OCI-M2 (cell line): ENCODE results near the gene TGFA.
"Not testable (repeated sequence)": the region's sequence is repeated elsewhere in the genome, so short reads cannot be mapped to it uniquely, and the experiment has no call there.

Experiments used
- DNase-seq: peaks from one replicate; lab custom pipeline; 2025; ENCODE audit not compliant: unreplicated experiment; lab: John Stamatoyannopoulos, UW

TGFA gene

GRCh38 chr2:70467237-70467636 is 86.4 kb downstream of the TGFA start:
- no peak for DNase-seq

- not testable (repeated sequence) for DNase-seq
These were observed 87.0 kb downstream of the TGFA start for GRCh38 chr2:70466647-70467046.

- no peak for DNase-seq
These were observed 89.6 kb downstream of the TGFA start for GRCh38 chr2:70463997-70464396.

DNA sequence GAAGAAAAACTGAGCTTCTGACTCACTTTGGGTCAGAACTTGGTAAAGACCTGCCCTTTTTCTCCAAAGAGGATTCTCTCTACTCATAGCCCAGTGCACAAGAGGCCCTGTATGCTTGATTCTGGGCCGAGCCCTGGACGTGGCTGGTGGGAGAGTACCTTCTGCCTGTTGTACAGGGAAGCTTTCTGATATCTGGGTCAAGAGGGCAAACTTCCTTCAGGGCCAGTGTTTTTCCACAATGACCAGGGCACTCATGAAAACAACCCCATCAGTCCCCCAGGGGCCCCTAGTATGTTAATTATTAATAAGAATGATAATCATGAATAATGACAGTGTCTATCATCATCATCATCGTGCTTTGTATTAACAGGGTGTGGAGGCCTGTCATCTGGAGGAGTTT is 90.0 kb downstream of the TGFA start:
- no peak for DNase-seq

- DNase-seq: no peak
These were observed 91.4 kb downstream of the TGFA start for GRCh38 chr2:70461981-70462876.

DNA sequence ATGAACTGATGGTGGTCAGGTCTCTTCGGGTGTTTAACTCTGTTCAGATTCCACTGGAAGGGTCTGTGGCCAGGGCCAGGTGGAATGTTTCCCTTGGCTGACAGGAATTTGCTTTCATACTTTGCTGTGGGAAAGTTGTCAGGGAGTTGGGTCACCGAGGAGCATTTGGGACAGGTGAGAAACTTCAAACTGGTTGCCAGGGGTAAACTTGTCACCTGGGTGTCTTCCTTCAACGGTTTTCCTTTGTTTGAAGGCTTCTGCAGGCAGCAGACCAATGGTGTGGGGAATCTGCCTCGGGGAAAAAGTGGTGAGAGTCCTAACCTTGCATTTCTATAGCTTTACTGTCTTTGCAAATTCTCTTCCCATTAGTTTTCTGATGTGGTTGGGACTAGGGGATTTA is 92.2 kb downstream of the TGFA start:
- DNase-seq: no peak

GRCh38 chr2:70460333-70460732 is 93.3 kb downstream of the TGFA start:
- DNase-seq: no peak

DNA sequence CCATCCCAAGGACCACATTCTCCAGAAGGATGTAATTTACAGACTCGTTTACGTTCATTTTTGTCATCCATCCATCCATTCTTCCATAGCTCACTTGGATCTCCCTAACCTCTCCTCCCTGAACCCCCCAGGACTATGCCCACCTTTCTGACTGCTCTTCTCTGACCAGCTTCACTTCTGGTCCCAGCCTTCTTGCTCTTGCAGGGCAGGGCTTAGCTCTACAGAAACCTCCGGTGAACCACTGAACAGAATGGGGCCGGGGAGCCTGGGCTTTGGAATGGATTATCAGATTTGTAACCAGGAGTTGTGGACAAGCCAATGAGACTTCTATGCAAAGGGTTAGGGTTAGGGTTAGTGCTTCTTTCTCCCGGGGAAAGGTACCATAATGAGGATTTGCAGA is 95.0 kb downstream of the TGFA start:
- no peak for DNase-seq

DNA sequence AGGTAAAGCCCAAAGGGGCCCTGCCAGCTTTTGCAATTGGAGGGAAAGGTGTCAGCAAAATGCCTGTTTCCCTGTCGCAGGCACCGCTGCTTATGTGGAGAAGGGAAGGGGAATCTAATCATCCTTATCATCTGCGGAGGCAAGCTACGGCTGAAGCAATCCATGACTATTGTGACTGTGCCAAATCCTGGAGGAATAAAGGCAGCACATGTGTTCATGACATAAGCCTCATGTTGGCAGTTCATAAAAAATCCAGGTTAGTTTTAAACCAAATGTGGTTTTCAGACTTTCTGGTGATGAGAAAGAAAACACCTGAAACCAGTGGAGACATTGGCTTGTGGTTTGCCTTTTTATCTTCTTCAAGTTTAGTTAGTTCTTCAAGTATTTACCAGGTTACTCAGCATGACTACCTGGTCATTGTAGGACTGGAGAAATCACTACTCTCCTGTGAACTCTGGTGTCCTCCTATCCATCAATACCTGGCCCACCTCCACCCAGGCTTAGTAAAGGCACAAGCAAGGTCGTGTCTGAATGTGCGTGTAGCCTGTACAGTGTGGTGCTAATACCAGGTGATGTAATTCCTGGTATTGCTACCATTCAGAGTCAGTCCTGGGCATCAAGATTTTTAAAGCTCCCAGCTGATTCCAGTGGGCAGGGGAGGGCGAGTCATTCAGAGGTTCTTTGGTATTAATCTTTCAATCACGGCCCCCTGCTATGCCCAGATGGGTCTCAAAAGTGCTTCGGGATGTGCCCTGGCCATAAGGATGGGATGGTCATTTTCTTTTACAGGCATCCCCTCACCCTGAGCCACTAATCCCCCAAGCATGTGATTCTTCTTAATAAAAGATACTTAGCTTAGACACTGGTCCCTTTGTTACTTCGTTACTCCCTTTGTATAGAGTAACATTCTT is 96.8 kb downstream of the TGFA start:
- no peak for DNase-seq

DNA sequence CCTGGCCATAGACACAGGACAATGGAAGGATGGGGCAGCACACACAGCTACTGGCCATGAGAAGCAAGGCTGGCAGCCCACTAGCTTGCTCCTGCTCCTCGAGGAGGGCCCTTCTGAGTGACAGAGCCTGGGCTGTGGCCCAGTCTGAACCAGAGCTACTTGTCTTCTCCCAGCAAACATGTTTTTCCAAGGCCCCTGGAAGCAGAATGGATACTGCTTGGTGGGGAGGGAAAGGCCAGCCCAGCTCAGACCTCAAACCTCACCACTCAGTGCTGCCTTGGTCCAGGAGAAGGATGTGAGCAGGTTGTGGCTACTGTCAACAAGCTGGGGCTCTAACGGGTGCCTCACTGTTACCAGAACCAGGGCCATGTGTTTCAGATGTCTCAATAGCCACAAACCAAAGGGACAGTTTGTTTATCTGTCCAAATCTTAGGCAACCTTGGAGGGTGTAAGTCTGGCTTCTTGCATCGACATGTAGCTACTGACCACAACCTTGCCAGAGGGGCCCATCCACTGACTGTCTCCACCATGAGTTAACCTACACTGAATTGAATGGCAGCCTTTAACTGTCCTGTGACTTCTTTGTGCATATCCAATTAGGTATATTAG is 98.6 kb downstream of the TGFA start:
- DNase-seq: no peak

GRCh38 chr2:70450641-70451250 is 102.9 kb downstream of the TGFA start:
- DNase-seq: no peak

DNA sequence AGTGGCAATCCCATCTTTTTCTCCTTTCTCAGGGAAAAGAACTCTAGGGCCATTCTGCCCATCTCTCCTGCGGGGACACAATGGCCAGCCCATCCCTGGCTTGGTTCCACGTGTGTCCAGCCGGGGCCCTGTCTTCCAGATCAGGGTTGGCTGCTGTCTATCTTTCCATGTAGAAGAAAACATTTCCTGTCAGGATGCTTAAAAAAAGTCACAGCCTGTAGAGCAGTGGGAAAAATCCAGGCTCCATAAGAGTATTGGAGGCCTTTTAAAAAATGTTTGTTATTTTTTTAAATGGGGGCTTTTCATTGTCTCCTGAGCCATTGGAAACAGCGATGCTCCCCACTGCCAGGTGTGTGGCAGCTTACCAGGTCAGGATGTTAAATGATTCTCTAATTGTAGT is 105.6 kb downstream of the TGFA start:
- DNase-seq: no peak

DNA sequence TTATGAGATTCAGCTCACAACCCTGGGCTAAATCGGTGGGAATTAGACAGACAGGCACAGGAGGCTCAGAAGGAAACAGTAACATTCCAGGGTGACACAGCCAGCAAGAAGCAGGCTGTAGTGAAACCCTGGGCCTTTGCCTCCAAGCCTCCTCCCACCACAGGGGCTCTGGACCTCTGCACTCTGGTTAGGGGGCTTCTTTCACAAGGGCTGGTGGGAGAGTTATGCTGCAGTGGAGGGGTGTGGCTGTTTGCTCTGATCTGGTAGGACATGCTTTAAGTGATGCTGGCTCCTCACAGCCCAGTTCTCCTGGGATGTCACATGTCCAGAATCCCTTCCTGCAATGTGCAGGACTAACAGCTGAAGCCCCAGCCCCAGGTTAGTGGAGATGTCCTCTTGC is 109.9 kb downstream of the TGFA start:
- DNase-seq: no peak

GRCh38 chr2:70443078-70443465 is 110.6 kb downstream of the TGFA start:
- no peak for DNase-seq

DNA sequence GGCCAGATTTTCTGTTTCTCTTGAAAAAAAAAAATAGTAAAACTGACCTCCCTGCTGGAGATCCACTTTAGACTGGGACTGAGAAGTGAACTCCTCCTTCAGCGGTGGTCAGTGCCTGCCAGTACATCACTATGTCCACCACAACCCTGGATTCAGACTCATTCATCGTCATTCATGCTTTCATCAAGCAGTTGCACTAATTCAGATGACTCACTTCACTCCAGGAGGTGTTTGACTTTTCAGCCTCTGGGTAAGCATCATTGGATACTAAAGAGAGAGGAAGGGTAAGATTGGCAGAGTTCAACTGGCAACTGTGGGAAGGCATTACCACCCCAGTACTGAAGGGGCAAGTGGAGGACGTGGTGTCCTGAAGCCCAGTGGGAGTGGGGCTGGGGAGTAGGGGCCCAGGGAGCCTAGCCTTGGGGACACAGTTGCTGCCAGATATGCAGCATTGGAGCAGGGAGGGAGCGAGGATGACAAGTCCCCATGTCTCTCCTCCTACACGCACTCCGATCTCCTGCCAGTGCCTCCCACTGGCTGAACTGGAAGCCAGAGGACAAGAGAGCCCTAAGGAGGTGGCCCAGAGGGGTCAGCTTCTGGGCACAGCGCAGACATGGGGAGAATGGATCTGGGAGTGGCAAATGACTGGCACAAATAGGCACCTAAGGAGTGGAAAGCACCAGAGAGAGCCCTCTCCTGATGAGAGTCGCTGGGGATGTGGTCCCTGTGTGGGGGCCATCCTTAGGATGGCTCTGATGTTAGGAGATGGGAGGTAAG is 111.1 kb downstream of the TGFA start:
- no peak for DNase-seq

DNA sequence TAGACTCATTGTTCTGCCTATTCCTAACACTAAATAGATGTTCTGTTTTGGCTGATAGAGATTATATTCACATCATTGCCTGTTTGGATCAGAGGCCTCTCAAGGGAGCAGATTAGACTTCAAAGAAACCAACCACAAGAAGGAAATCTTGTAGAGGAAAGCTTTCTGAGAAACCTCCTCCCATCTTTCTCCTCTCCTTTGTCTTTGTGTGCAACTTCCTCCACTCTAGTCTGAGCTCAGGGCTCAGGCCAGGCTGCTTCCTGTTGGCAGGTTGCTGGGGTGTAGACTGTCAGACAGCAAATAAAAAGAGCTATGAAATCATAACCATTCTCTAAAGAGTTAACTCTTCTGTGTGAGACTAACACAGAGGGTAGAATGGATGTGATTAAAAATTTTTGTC is 113.0 kb downstream of the TGFA start:
- DNase-seq: no peak

- no peak for DNase-seq
These were observed 118.5 kb downstream of the TGFA start for GRCh38 chr2:70435138-70435537.

DNA sequence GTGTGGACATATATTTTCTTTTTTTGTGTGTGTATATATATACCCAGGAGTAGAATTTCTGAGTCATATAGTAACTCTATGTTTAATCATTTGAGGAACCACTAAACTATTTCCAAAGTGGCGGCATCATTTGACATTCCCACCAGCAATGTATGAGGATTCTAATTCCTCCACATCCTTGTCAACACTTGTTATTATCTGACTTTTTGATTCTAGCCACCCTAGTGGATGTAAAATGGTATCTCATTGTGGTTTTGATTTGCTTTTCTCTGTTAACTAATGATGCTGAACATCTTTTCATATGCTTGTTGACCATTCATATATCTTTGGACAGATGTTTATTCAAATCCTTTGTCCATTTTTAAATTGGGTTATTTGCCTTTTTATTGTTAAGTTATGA is 120.3 kb downstream of the TGFA start:
- no peak for DNase-seq

DNA sequence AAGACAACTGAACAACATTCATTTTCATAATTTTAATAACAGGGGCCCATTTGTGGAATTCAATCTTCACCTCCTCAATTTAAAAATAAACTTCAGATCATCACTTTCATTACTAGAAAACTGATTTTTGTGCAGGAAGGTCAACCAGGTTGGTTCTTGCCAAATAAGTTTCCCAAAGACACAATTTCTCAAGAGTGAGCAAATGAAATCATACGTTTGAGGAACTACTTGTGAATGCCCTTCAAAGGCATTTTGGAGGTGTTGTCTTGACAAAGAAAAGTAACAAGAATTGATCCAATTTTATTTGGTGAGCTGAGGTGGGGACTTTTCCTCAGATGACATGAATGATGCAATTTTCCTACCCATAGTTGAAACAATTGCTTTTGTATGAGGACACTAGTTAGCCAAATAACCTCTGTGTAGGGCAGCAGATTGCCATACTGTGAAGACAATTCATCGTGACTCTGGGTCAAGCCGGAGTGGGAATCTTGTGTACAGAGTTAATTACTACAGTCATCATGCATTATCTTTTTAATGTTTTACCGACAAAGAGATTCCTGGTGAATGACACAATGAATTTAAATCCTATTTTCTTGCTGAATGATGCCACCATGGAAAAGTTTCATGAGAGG is 121.8 kb downstream of the TGFA start:
- DNase-seq: no peak

GRCh38 chr2:70426341-70426740 is 127.3 kb downstream of the TGFA start:
- DNase-seq: no peak
